HepG2 (cell line): ENCODE measurements around the gene C16orf95. TPM values are rescaled to one million over a fixed set of nuclear protein-coding genes. Genes with fewer than 3 reads are reported as not detected.
A peak's percentile ranks its signal among the peaks of the same experiment; 100 is the strongest.

Experiments used
- AGO2 ChIP-seq: fragments of 200-400 bp; formaldehyde crosslinking; optimal IDR thresholded peaks from 2 replicates; pipeline ENCODE3; 2017; ENCODE audit warnings: mild to moderate bottlenecking, low read depth, low read length, moderate library complexity
- DPF2 ChIP-seq: sonication (generic); formaldehyde crosslinking; IDR thresholded peaks from 2 replicates; pipeline ENCODE4 v1.4.0; 2020; ENCODE audit warnings: mild to moderate bottlenecking, low read depth, missing genetic modification reagents, borderline replicate concordance
- ELF4 ChIP-seq: sonication (generic); formaldehyde crosslinking; IDR thresholded peaks from 2 replicates; pipeline ENCODE4 v1.5.0; 2020; ENCODE audit warnings: missing genetic modification reagents, mild to moderate bottlenecking, moderate library complexity, borderline replicate concordance
- ERF ChIP-seq: IDR thresholded peaks from 2 replicates; pipeline ENCODE4 v1.6.1; 2018; ENCODE audit warnings: missing biosample characterization, missing genetic modification reagents
- JUN ChIP-seq: sonication (generic); formaldehyde crosslinking; IDR thresholded peaks from 2 replicates; pipeline ENCODE4 v1.4.0; 2020; ENCODE audit warnings: mild to moderate bottlenecking, missing genetic modification reagents
- MAFG ChIP-seq: sonication (generic); formaldehyde crosslinking; IDR thresholded peaks from 2 replicates; pipeline ENCODE4 v1.5.1; 2020; ENCODE audit warnings: mild to moderate bottlenecking, missing genetic modification reagents
- MIER2 ChIP-seq: IDR thresholded peaks from 2 replicates; pipeline ENCODE4 v1.6.1; 2016; ENCODE audit warnings: missing biosample characterization, missing genetic modification reagents
- NONO ChIP-seq, 2 experiments: fragments of 450-650 bp in 1 of 2; sonication (generic) in 1 of 2; formaldehyde crosslinking in 1 of 2; IDR thresholded peaks in 1 of 2; conservative IDR thresholded peaks in 1 of 2; 2 replicates each; pipeline versions ENCODE4 v1.6.1 to v1.8.0; 2017 to 2022; ENCODE audit warnings: mild to moderate bottlenecking in 1 of 2, missing genetic modification reagents in 1 of 2, moderate library complexity in 1 of 2
- NR2F2 ChIP-seq: IDR thresholded peaks from 2 replicates; pipeline ENCODE4 v1.6.1; 2012; ENCODE audit warnings: low read depth, inconsistent platforms, borderline replicate concordance
- SP2 ChIP-seq: sonication (generic); formaldehyde crosslinking; IDR thresholded peaks from 2 replicates; pipeline ENCODE4 v1.5.1; 2020; ENCODE audit warnings: mild to moderate bottlenecking, missing genetic modification reagents
- SYNCRIP ChIP-seq: fragments of 200-400 bp; formaldehyde crosslinking; IDR thresholded peaks from 2 replicates; pipeline ENCODE4 v1.6.1; 2018; ENCODE audit warnings: mild to moderate bottlenecking, low read depth, low read length; ENCODE audit not compliant: insufficient read depth
- TAF15 ChIP-seq: fragments of 200-400 bp; formaldehyde crosslinking; IDR thresholded peaks from one replicate; pipeline ENCODE4 v1.6.1; 2018; ENCODE audit warnings: mild to moderate bottlenecking, low read depth, low read length; ENCODE audit not compliant: poor library complexity, severe bottlenecking
- YEATS2 ChIP-seq: sonication (generic); formaldehyde crosslinking; IDR thresholded peaks from 2 replicates; pipeline ENCODE4 v1.4.0; 2020; ENCODE audit warnings: missing genetic modification reagents, borderline replicate concordance
- ZBTB3 ChIP-seq: sonication (generic); formaldehyde crosslinking; IDR thresholded peaks from 2 replicates; pipeline ENCODE4 v1.4.0; 2020; ENCODE audit warnings: low read depth, mild to moderate bottlenecking, moderate library complexity, missing genetic modification reagents, borderline replicate concordance
- ZBTB38 ChIP-seq: sonication (generic); formaldehyde crosslinking; IDR thresholded peaks from 2 replicates; pipeline ENCODE4 v1.5.1; 2020; ENCODE audit warnings: mild to moderate bottlenecking, missing genetic modification reagents
- ZNF713 ChIP-seq: sonication (generic); formaldehyde crosslinking; IDR thresholded peaks from 2 replicates; pipeline ENCODE4 v1.4.0; 2020; ENCODE audit warnings: mild to moderate bottlenecking, missing genetic modification reagents
- ZNF737 ChIP-seq: sonication (generic); formaldehyde crosslinking; IDR thresholded peaks from 2 replicates; pipeline ENCODE4 v1.5.0; 2020; ENCODE audit warnings: missing genetic modification reagents, mild to moderate bottlenecking, borderline replicate concordance
- ZNF790 ChIP-seq: sonication (generic); formaldehyde crosslinking; IDR thresholded peaks from 2 replicates; pipeline ENCODE4 v1.8.0; 2022; ENCODE audit warnings: missing genetic modification reagents, mild to moderate bottlenecking, borderline replicate concordance
- ZNF792 ChIP-seq: IDR thresholded peaks from 2 replicates; pipeline ENCODE4 v1.6.1; 2016
- polyA plus RNA-seq, 8 experiments: library from polyadenylated mRNA; depleted of rRNA in 3 of 8; stranded (reverse) in 7 of 8; unstranded in 1 of 8; fragments of >200 nt; fragmentation: Illumina TruSeq in 4 of 8; extraction: Trizol in 4 of 8; gene quantifications; 2 replicates each; pipeline versions ENCODE4 v1.2.1 to v1.2.3, GENCODE V29; 2011 to 2016; ENCODE audit warnings: low read depth in 4 of 8, missing spikeins in 1 of 8, mixed read lengths in 1 of 8; ENCODE audit not compliant: insufficient read depth in 1 of 8
- total RNA-seq, 5 experiments: library from RNA; depleted of rRNA; stranded (reverse); fragments of >200 nt; fragmentation: Illumina TruSeq; extraction: Trizol; gene quantifications; 2 replicates each; pipeline ENCODE4 v1.2.3, GENCODE V29; 2016; ENCODE audit warnings: low read depth in 1 of 5
- TF ChIP-seq, protein P1 (sequence below): sonication (generic); formaldehyde crosslinking; IDR thresholded peaks from 2 replicates; pipeline ENCODE4 v1.5.0; 2020; ENCODE audit warnings: mild to moderate bottlenecking, missing genetic modification reagents
- TF ChIP-seq, protein P2 (sequence below): sonication (generic); formaldehyde crosslinking; IDR thresholded peaks from 2 replicates; pipeline ENCODE4 v1.5.0; 2020; ENCODE audit warnings: mild to moderate bottlenecking, missing genetic modification reagents, borderline replicate concordance
- TF ChIP-seq, protein P3 (sequence below): IDR thresholded peaks from 2 replicates; pipeline ENCODE4 v1.6.1; 2016; ENCODE audit warnings: low read depth, borderline replicate concordance

C16orf95 gene
- total and polyA plus RNA-seq, 2 of the 13 experiments (the other 11 are each of a cell fraction or from before 2014, with no cell fraction given), result 2.8 to 8.6 TPM

DNA sequence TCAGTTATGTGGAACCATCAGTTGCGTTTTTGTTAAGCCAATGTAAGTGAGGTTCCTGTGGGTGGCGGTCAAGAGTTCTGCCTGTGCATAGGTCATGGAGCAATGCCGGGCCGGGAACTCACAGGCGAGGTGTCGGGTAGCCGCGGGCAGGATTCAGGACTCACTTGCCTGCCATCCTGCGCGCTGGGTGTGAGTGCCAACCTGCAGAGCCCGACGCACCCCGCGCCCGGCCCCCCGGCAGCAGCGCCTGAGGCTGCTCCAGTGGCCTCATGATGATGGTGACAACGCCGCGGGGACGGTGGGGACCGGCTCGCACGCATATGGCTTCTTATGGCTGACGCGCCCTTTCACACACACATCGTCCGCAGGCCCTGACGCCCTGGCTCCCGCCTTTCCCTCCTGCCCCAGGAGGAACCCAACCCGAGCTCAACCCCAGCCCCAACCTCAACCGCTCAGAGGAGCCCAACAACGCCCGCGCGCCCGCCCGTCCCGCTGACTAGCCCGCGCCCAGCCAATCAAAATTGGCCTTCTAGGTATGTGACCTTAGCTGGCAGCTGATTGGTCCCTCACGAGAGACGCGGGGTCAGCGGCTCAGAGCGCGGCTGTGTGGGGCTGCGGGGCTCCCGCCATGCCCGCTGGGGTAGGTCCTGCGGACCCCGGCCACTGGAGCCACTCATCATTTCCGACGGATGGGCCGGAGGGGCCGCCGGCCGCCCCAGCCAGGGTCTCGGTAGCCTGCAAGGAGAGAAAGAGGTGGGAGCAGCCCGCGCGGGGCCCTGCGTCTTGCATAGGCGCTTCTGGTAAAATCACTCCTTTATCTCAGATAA is at the start of gene C16orf95 (continued):
- TF ChIP-seq SP2 (CRISPR knock-in tag), result 0 out of 2 replicates have a peak, but pooled peaks have one; percentile 2
- 0 out of 2 replicates have a peak, but pooled peaks have one; percentile 17 for TF ChIP-seq ZNF713
- TF ChIP-seq, protein P1, sequence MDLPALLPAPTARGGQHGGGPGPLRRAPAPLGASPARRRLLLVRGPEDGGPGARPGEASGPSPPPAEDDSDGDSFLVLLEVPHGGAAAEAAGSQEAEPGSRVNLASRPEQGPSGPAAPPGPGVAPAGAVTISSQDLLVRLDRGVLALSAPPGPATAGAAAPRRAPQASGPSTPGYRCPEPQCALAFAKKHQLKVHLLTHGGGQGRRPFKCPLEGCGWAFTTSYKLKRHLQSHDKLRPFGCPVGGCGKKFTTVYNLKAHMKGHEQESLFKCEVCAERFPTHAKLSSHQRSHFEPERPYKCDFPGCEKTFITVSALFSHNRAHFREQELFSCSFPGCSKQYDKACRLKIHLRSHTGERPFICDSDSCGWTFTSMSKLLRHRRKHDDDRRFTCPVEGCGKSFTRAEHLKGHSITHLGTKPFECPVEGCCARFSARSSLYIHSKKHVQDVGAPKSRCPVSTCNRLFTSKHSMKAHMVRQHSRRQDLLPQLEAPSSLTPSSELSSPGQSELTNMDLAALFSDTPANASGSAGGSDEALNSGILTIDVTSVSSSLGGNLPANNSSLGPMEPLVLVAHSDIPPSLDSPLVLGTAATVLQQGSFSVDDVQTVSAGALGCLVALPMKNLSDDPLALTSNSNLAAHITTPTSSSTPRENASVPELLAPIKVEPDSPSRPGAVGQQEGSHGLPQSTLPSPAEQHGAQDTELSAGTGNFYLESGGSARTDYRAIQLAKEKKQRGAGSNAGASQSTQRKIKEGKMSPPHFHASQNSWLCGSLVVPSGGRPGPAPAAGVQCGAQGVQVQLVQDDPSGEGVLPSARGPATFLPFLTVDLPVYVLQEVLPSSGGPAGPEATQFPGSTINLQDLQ, result no peak
- TF ChIP-seq MAFG, result no peak
- TF ChIP-seq ZNF792, result peak; percentile 91
- TF ChIP-seq AGO2, result peak; percentile 99
- peak; percentile 6; the same call in 1 of the 2 replicates for TF ChIP-seq ERF (CRISPR knock-in tag)
- no peak for TF ChIP-seq JUN (CRISPR knock-in tag)
- TF ChIP-seq NONO (IDR thresholded peaks at IDR 0.05), result no peak
- peak; percentile 33; the same call in 1 of the 2 replicates for TF ChIP-seq NONO (CRISPR knock-in tag; conservative IDR thresholded peaks at IDR 0.05)
- peak; percentile 71 for TF ChIP-seq TAF15
- TF ChIP-seq YEATS2, result peak; percentile 91
- peak; percentile 18; the same call in 1 of the 2 replicates for TF ChIP-seq NR2F2
- peak; percentile 85 for TF ChIP-seq ZBTB38 (CRISPR knock-in tag)
- TF ChIP-seq ZBTB3 (CRISPR knock-in tag), result peak; percentile 73; the same call in 1 of the 2 replicates
- TF ChIP-seq, protein P2, sequence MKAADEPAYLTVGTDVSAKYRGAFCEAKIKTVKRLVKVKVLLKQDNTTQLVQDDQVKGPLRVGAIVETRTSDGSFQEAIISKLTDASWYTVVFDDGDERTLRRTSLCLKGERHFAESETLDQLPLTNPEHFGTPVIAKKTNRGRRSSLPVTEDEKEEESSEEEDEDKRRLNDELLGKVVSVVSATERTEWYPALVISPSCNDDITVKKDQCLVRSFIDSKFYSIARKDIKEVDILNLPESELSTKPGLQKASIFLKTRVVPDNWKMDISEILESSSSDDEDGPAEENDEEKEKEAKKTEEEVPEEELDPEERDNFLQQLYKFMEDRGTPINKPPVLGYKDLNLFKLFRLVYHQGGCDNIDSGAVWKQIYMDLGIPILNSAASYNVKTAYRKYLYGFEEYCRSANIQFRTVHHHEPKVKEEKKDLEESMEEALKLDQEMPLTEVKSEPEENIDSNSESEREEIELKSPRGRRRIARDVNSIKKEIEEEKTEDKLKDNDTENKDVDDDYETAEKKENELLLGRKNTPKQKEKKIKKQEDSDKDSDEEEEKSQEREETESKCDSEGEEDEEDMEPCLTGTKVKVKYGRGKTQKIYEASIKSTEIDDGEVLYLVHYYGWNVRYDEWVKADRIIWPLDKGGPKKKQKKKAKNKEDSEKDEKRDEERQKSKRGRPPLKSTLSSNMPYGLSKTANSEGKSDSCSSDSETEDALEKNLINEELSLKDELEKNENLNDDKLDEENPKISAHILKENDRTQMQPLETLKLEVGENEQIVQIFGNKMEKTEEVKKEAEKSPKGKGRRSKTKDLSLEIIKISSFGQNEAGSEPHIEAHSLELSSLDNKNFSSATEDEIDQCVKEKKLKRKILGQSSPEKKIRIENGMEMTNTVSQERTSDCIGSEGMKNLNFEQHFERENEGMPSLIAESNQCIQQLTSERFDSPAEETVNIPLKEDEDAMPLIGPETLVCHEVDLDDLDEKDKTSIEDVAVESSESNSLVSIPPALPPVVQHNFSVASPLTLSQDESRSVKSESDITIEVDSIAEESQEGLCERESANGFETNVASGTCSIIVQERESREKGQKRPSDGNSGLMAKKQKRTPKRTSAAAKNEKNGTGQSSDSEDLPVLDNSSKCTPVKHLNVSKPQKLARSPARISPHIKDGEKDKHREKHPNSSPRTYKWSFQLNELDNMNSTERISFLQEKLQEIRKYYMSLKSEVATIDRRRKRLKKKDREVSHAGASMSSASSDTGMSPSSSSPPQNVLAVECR (CRISPR knock-in tag), result peak; percentile 93
- TF ChIP-seq, protein P3, sequence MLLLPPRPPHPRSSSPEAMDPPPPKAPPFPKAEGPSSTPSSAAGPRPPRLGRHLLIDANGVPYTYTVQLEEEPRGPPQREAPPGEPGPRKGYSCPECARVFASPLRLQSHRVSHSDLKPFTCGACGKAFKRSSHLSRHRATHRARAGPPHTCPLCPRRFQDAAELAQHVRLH (CRISPR knock-in tag), result peak; percentile 80; the same call in 1 of the 2 replicates
- peak; percentile 15; the same call in 1 of the 2 replicates for TF ChIP-seq ZNF790
- no peak for TF ChIP-seq DPF2
- TF ChIP-seq ELF4 (CRISPR knock-in tag), result no peak
- TF ChIP-seq MIER2 (CRISPR knock-in tag), result peak; percentile 31; the same call in 1 of the 2 replicates
- no peak for TF ChIP-seq SYNCRIP
- no peak for TF ChIP-seq ZNF737 (CRISPR knock-in tag)
